ENCODE measurements around the gene MED31.
"Not testable (repeated sequence)": the region's sequence is repeated elsewhere in the genome, so short reads cannot be mapped to it uniquely, and the experiment has no call there.

MED31 gene

GRCh38 chr17:6651354-6651918, at the start of gene MED31, which contains the start of gene C17orf100:
TSS of gene MED31 (minus strand) at chr17:6651605. CDS start at chr17:6651528, 77 bp downstream.
TSS of gene C17orf100 (plus strand) at chr17:6651762. CDS start at chr17:6651914, 152 bp downstream.
- DNase-seq (ENCODE audit: low read depth in 2 of 3, low spot score in 1 of 3), result peak; percentile 92 to 95 (median 94)

GRCh38 chr17:6700948-6701307, 49.5 kb upstream of the MED31 start:
- no peak for DNase-seq (ENCODE audit: low read depth in 2 of 3, low spot score in 1 of 3)

GRCh38 chr17:6699997-6700947, 48.9 kb upstream of the MED31 start:
- no peak for DNase-seq (ENCODE audit: low read depth in 2 of 3, low spot score in 1 of 3)

GRCh38 chr17:6698004-6698403, 46.6 kb upstream of the MED31 start:
- DNase-seq (ENCODE audit: low read depth in 2 of 3, low spot score in 1 of 3), result no peak

- no peak for DNase-seq (ENCODE audit: low read depth in 2 of 3, low spot score in 1 of 3)
Observed at GRCh38 chr17:6696906-6697305, 45.5 kb upstream of the MED31 start.

- no peak for DNase-seq (ENCODE audit: low read depth in 2 of 3, low spot score in 1 of 3)
Observed at GRCh38 chr17:6695565-6695964, 44.2 kb upstream of the MED31 start.

GRCh38 chr17:6695051-6695450, 43.6 kb upstream of the MED31 start:
- no peak for DNase-seq (ENCODE audit: low read depth in 2 of 3, low spot score in 1 of 3)

GRCh38 chr17:6691958-6692357, 40.6 kb upstream of the MED31 start:
- DNase-seq (ENCODE audit: low read depth in 2 of 3, low spot score in 1 of 3), result not testable (repeated sequence)

- DNase-seq (ENCODE audit: low read depth in 2 of 3, low spot score in 1 of 3), result no peak
Observed at GRCh38 chr17:6691546-6691945, 40.1 kb upstream of the MED31 start.

- DNase-seq (ENCODE audit: low read depth in 2 of 3, low spot score in 1 of 3), result no peak
Observed at GRCh38 chr17:6690641-6691040, 39.2 kb upstream of the MED31 start.

- DNase-seq (ENCODE audit: low read depth in 2 of 3, low spot score in 1 of 3), result no peak
Observed at GRCh38 chr17:6688944-6689343, 37.5 kb upstream of the MED31 start.

GRCh38 chr17:6686026-6686425, 34.6 kb upstream of the MED31 start:
- no peak for DNase-seq (ENCODE audit: low read depth in 2 of 3, low spot score in 1 of 3)

- no peak for DNase-seq (ENCODE audit: low read depth in 2 of 3, low spot score in 1 of 3)
Observed at GRCh38 chr17:6684881-6685767, 33.7 kb upstream of the MED31 start.

- DNase-seq (ENCODE audit: low read depth in 2 of 3, low spot score in 1 of 3), result no peak
Observed at GRCh38 chr17:6684460-6684783, 33.0 kb upstream of the MED31 start.

- no peak for DNase-seq (ENCODE audit: low read depth in 2 of 3, low spot score in 1 of 3)
Observed at GRCh38 chr17:6683730-6684459, 32.5 kb upstream of the MED31 start.

- no peak for DNase-seq (ENCODE audit: low read depth in 2 of 3, low spot score in 1 of 3)
Observed at GRCh38 chr17:6683081-6683684, 31.8 kb upstream of the MED31 start.

- DNase-seq (ENCODE audit: low read depth in 2 of 3, low spot score in 1 of 3), result no peak
Observed at GRCh38 chr17:6682339-6682738, 30.9 kb upstream of the MED31 start.

- DNase-seq (ENCODE audit: low read depth in 2 of 3, low spot score in 1 of 3), result no peak
Observed at GRCh38 chr17:6681671-6682070, 30.3 kb upstream of the MED31 start.

- DNase-seq (ENCODE audit: low read depth in 2 of 3, low spot score in 1 of 3), result no peak
Observed at GRCh38 chr17:6681176-6681575, 29.8 kb upstream of the MED31 start.

- no peak for DNase-seq (ENCODE audit: low read depth in 2 of 3, low spot score in 1 of 3)
Observed at GRCh38 chr17:6679241-6679640, 27.8 kb upstream of the MED31 start.

- DNase-seq (ENCODE audit: low read depth in 2 of 3, low spot score in 1 of 3), result no peak
Observed at GRCh38 chr17:6677946-6678345, 26.5 kb upstream of the MED31 start.

Data from stimulated activated CD4-positive, alpha-beta T cell treated with anti-CD3 and anti-CD28 coated beads, Interleukin-12 subunit alpha, Interleukin-12 subunit beta, amount 100 ng/mL, for 48 hours (primary cell).